Prostate gland (tissue), 2 donors: ENCODE measurements around the gene CRABP2. TPM values are rescaled to one million over a fixed set of nuclear protein-coding genes. Genes with fewer than 3 reads are reported as not detected.
A peak's percentile ranks its signal among the peaks of the same experiment; 100 is the strongest.

Experiments
- DNase-seq: peaks from one replicate; pipeline ENCODE4 v3.0.0-alpha.2; 2019; ENCODE audit warnings: low spot score
- H3K27ac ChIP-seq, 2 donors: fragments of 200-600 bp; sonication (generic); 2 replicates each; pipeline ENCODE4 v1.5.1; 2017 to 2019
- H3K27me3 ChIP-seq: fragments of 200-600 bp; sonication (generic); replicated peaks from 2 replicates; pipeline ENCODE4 v1.5.1; 2019; ENCODE audit not compliant: insufficient read depth
- H3K36me3 ChIP-seq, 2 donors: fragments of 200-600 bp; sonication (generic); 1 replicate in 1 of 2; 2 replicates in 1 of 2; pipeline versions ENCODE4 v1.5.1 to v1.8.1; 2017 to 2019
- H3K4me1 ChIP-seq: fragments of 200-600 bp; sonication (generic); replicated peaks from 2 replicates; pipeline ENCODE4 v1.5.1; 2019
- H3K4me3 ChIP-seq, 2 donors: fragments of 200-600 bp; sonication (generic); 2 replicates each; pipeline ENCODE4 v1.5.1; 2017 to 2019
- H3K9me3 ChIP-seq: fragments of 200-600 bp; sonication (generic); 2 replicates; pipeline ENCODE4 v1.5.1; 2017
- CTCF ChIP-seq, 4 experiments: fragments of 200-600 bp in 2 of 4; fragments of 450-650 bp in 2 of 4; sonication (generic) in 2 of 4; IDR thresholded peaks; 1 replicate in 3 of 4; 2 replicates in 1 of 4; pipeline ENCODE4 v1.5.1; 2016 to 2019; ENCODE audit warnings: antibody characterized with exemption in 4 of 4, mild to moderate bottlenecking in 2 of 4, moderate library complexity in 2 of 4
- POLR2A ChIP-seq: fragments of 450-650 bp; IDR thresholded peaks from one replicate; pipeline ENCODE4 v1.6.1; 2016; ENCODE audit warnings: antibody characterized with exemption, mild to moderate bottlenecking
- POLR2AphosphoS5 ChIP-seq: sonication (generic); formaldehyde crosslinking; IDR thresholded peaks from one replicate; pipeline ENCODE4 v1.6.1; 2017; ENCODE audit warnings: antibody characterized with exemption
- whole genome bisulfite sequencing: methylation state at CpG from one replicate; pipeline ENCODE4 v1.1.5; 2018; 5-methylcytosine and 5-hydroxymethylcytosine counted together
- intact Hi-C: fragments of 100-400 bp; cut with DNase I; formaldehyde crosslinking; loops from one replicate; pipeline ENCODE4 v1.14.2; 2022
- total RNA-seq, 2 donors: library from RNA; depleted of rRNA; stranded (reverse); fragments of >200 nt; gene quantifications; one replicate each; pipeline ENCODE4 v1.1.0, GENCODE V29; 2016

The CRABP2 gene
- total RNA-seq, 2 donors from 2014 or later = 27.3 to 30.8 TPM

GRCh38 chr1:156711011-156711817 lies 5.8 kb upstream of the CRABP2 start:
- WGBS = 82% methylated on average over 9 of the region's 9 CpGs
- H3K36me3 ChIP-seq = no peaks in the 10 kb centered on the region
- H3K27ac ChIP-seq = no peak overlapping the region
- intact Hi-C loops = no loop called here
- peaks cover 2% of the 10 kb centered on the region for H3K4me1 ChIP-seq
- H3K9me3 ChIP-seq = no peaks in the 10 kb centered on the region
- no peak for DNase-seq
- H3K27me3 ChIP-seq = no peaks in the 10 kb centered on the region
- TF ChIP-seq CTCF (IDR thresholded peaks at IDR 0.05) (no peak), POLR2A (no peak), POLR2AphosphoS5 (no peak)
- no peak overlapping the region for H3K4me3 ChIP-seq

DNA sequence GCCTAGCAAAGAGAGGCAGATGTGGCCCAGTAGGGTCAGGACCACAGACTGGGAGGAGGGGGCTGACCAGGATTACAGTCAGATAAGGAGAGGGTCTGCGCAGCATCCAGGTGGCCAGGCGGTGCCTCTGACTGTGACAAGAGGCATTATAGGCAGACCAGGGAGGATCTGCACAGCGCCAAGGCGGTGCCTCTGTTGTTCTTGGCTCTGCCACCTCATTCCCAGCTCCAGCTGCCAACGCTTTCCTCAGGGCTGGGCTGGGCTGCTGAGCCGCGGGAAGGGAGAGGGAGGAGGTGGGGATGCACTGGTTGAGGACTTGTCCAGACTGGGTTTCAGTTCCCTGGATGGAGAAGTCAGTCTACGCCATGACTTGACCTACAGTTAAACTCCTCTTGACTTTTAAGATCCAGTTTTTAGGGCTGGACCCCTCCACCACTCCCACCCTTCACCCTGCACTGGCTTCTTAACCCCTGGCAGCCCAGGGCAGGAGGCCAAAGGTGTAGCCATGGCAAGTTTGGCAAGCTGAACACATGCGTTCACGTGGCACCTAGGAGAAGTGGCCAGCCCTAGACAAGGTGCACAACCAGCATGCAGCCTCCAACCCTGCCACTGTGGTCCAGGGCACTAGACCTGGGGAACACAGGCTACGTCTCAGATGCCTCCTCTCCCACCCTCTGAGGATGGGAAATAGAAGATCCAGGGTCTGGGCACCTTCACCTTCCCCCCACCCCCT lies 4.5 kb upstream of the CRABP2 start:
- Histone ChIP-seq H3K4me1 (peaks cover 8% of the 10 kb centered on the region), H3K27ac (peak overlapping the region in 1 of 2 donors; percentile 21)

DNA sequence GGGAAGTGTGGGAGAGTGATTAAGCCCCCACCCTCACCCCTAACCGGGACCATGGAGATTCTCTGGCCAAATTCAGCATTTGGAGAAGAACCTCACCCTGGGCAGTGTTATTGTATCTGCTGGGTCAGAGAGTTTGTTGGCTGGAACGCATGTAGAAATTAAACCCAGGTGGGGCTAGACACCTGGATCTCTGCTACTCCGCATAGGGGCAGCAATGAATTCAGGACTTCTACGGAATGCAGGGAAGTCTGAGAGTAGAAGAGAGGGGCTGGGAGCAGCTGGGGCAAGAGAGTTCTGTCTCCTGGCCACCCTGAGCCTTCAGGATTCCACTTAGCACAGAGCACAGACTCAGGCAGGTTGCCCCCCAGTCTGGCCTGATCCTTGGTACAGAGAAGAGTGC lies 3.6 kb upstream of the CRABP2 start:
- Histone ChIP-seq H3K27me3 (no peaks in the 10 kb centered on the region), H3K27ac (no peak overlapping the region), H3K4me1 (peaks cover 12% of the 10 kb centered on the region), H3K36me3 (no peaks in the 10 kb centered on the region), H3K4me3 (no peak overlapping the region), H3K9me3 (no peaks in the 10 kb centered on the region)
- 42% methylated on average over 4 of the region's 4 CpGs for WGBS
- intact Hi-C loops = no loop called here
- TF ChIP-seq CTCF (IDR thresholded peaks at IDR 0.05) (no peak), POLR2A (no peak), POLR2AphosphoS5 (no peak)
- no peak for DNase-seq

More for the DNA sequence above, 4.5 kb upstream of the CRABP2 start:
- peak; percentile 87 for DNase-seq
- Histone ChIP-seq H3K4me3 (no peak overlapping the region), H3K9me3 (no peaks in the 10 kb centered on the region), H3K27me3 (no peaks in the 10 kb centered on the region), H3K36me3 (no peaks in the 10 kb centered on the region)
- 20% methylated on average over 11 of the region's 11 CpGs for WGBS
- intact Hi-C loops = no loop called here
- TF ChIP-seq CTCF (IDR thresholded peaks at IDR 0.05) = no peak
- TF ChIP-seq POLR2A = no peak
- TF ChIP-seq POLR2AphosphoS5 = peak; percentile 87

- WGBS = 63% methylated on average over 4 of the region's 4 CpGs
- H3K27ac ChIP-seq = peak overlapping the region in 1 of 2 donors; percentile 4
- no peak for TF ChIP-seq POLR2A
- no peak for TF ChIP-seq CTCF (IDR thresholded peaks at IDR 0.05)
- TF ChIP-seq POLR2AphosphoS5 = no peak
- H3K4me1 ChIP-seq = peaks cover 12% of the 10 kb centered on the region
- H3K9me3 ChIP-seq = no peaks in the 10 kb centered on the region
- H3K36me3 ChIP-seq = no peaks in the 10 kb centered on the region
- no peak for DNase-seq
- H3K4me3 ChIP-seq = no peak overlapping the region
- intact Hi-C loops = no loop called here
- H3K27me3 ChIP-seq = no peaks in the 10 kb centered on the region
Observed at GRCh38 chr1:156708218-156708661, 2.9 kb upstream of the CRABP2 start.
